Neural cell (in vitro differentiated cells): ENCODE data around the gene C6orf136.

Experiments used
- CTCF ChIP-seq: fragments of 450-650 bp; IDR thresholded peaks from 2 replicates; pipeline ENCODE4 v1.5.1; 2014; ENCODE audit warnings: antibody characterized with exemption, mild to moderate bottlenecking, moderate library complexity; ENCODE audit not compliant: poor library complexity, severe bottlenecking
- EP300 ChIP-seq: fragments of 450-650 bp; conservative IDR thresholded peaks from 2 replicates; pipeline ENCODE4 v1.6.1; 2014; ENCODE audit warnings: antibody characterized with exemption, mild to moderate bottlenecking, moderate library complexity; ENCODE audit not compliant: poor library complexity, severe bottlenecking
- EZH2 ChIP-seq: fragments of 200-600, 300-800 bp; shearing (Covaris generic), sonication (generic); IDR thresholded peaks from 2 replicates; pipeline ENCODE4 v1.6.1; 2014; ENCODE audit warnings: antibody characterized with exemption, low read length, borderline replicate concordance, mild to moderate bottlenecking; ENCODE audit not compliant: insufficient read depth, poor library complexity, severe bottlenecking
- MXI1 ChIP-seq: fragments of 450-650 bp; conservative IDR thresholded peaks from 2 replicates; pipeline ENCODE4 v1.6.1; 2014; ENCODE audit warnings: antibody characterized with exemption, mild to moderate bottlenecking; ENCODE audit not compliant: poor library complexity, severe bottlenecking
- POLR2AphosphoS5 ChIP-seq: IDR thresholded peaks from 2 replicates; pipeline ENCODE4 v1.6.1; 2012
- SMC3 ChIP-seq: fragments of 450-650 bp; conservative IDR thresholded peaks from 2 replicates; pipeline ENCODE4 v1.6.1; 2014; ENCODE audit warnings: antibody characterized with exemption, mild to moderate bottlenecking, moderate library complexity; ENCODE audit not compliant: poor library complexity
- TAF1 ChIP-seq: IDR thresholded peaks from 2 replicates; pipeline ENCODE4 v1.6.1; 2012; ENCODE audit warnings: low read depth

DNA sequence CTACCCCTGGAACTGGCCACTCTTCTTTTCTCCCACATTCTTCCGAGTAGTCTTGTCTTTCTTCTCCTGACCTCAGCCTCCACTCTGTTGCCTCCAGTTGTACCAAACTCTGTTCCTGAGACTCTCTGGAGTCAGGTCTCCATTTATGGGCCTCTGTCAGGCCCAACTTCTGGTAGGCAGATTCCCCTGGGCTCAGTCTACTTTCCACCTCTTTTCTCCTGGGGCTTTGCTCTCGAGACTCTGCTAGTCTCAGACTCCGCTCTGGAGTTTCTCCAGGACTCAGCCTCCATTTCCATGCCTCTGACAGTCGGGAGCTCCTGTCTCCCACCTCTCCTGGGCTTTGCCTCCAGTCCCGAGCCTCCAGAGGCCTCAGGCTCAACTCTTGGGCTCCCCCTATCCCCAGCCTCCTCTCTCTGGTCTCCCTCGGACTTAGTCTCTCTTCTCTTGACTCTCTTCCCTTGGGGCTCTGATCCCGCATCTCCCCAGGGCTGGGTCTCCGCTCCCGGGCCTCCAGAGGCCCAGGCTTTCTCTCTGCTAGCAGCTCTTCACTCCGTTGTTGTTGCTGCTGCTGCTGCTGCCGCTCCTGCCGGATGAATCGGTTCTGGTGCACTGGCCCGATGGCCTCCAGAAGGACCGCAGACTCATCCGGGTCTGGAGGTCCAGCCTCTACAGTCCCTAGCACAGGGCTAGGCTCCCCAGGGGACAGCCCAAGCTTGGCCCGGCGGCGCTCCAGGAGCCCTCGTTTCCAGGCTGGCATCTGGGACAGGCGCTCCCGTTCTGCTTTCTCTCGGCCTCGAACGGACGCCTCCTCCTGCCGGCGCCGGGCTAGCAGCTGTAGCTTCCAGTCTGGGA, 38.5 kb downstream of the C6orf136 start:
- no peak for TF ChIP-seq EZH2
- no peak for TF ChIP-seq CTCF
- no peak for TF ChIP-seq POLR2AphosphoS5
- no peak for TF ChIP-seq TAF1
- TF ChIP-seq SMC3, result no peak
- no peak for TF ChIP-seq EP300
- TF ChIP-seq MXI1, result no peak
